Neural crest cell (in vitro differentiated cells): ENCODE measurements around the gene PDGFD. TPM values are rescaled to one million over a fixed set of nuclear protein-coding genes. Genes with fewer than 3 reads are reported as not detected.

ENCODE experiments used
- DNase-seq: peaks from one replicate; pipeline ENCODE4 v3.0.0; 2021; ENCODE audit warnings: low read depth, mixed read lengths, low spot score
- H3K27ac Mint-ChIP-seq: one replicate; pipeline ENCODE4 v1.8.0; 2021; ENCODE audit warnings: mild to moderate bottlenecking, mixed read lengths; ENCODE audit not compliant: unreplicated experiment
- H3K27me3 Mint-ChIP-seq: 2 replicates; pipeline ENCODE4 v1.8.0; 2021; ENCODE audit warnings: low read depth, mild to moderate bottlenecking, mixed read lengths
- H3K36me3 Mint-ChIP-seq: 2 replicates; pipeline ENCODE4 v1.8.0; 2021; ENCODE audit warnings: low read depth, mild to moderate bottlenecking, mixed read lengths
- H3K4me1 Mint-ChIP-seq: 2 replicates; pipeline ENCODE4 v1.8.0; 2021; ENCODE audit warnings: mixed read lengths
- H3K4me3 Mint-ChIP-seq: one replicate; pipeline ENCODE4 v1.8.0; 2021; ENCODE audit warnings: mild to moderate bottlenecking, mixed read lengths
- H3K9me3 Mint-ChIP-seq: 2 replicates; pipeline ENCODE4 v1.8.0; 2021; ENCODE audit warnings: mixed read lengths
- CTCF ChIP-seq: fragments of 200-600 bp; sonication (generic); conservative IDR thresholded peaks from 2 replicates; pipeline ENCODE4 v1.5.0; 2021; ENCODE audit warnings: antibody characterized with exemption, mild to moderate bottlenecking
- total RNA-seq: library from RNA; stranded (reverse); gene quantifications from 2 replicates; pipeline ENCODE4 v1.2.1, GENCODE V29; 2021

Gene PDGFD
- total RNA-seq, 1 donor from 2014 or later, result 3.4 TPM

GRCh38 chr11:104146421-104146820 is 17.5 kb downstream of the PDGFD start:
- no peak for TF ChIP-seq CTCF
- H3K9me3 Mint-ChIP-seq, result no peaks in the 10 kb centered on the region
- no peak overlapping the region for H3K27ac Mint-ChIP-seq
- no peaks in the 10 kb centered on the region for H3K4me1 Mint-ChIP-seq
- no peak overlapping the region for H3K4me3 Mint-ChIP-seq
- H3K27me3 Mint-ChIP-seq, result no peaks in the 10 kb centered on the region
- no peak for DNase-seq
- H3K36me3 Mint-ChIP-seq, result no peaks in the 10 kb centered on the region

GRCh38 chr11:104145062-104145461 is 18.9 kb downstream of the PDGFD start:
- Mint-ChIP-seq H3K27me3 (no peaks in the 10 kb centered on the region), H3K9me3 (no peaks in the 10 kb centered on the region), H3K36me3 (no peaks in the 10 kb centered on the region), H3K27ac (no peak overlapping the region), H3K4me1 (no peaks in the 10 kb centered on the region), H3K4me3 (no peak overlapping the region)
- no peak for DNase-seq
- no peak for TF ChIP-seq CTCF

- no peaks in the 10 kb centered on the region for H3K36me3 Mint-ChIP-seq
- H3K27me3 Mint-ChIP-seq, result no peaks in the 10 kb centered on the region
- no peak for DNase-seq
- H3K4me1 Mint-ChIP-seq, result no peaks in the 10 kb centered on the region
- H3K27ac Mint-ChIP-seq, result no peak overlapping the region
- no peak for TF ChIP-seq CTCF
- no peaks in the 10 kb centered on the region for H3K9me3 Mint-ChIP-seq
- no peak overlapping the region for H3K4me3 Mint-ChIP-seq
These were observed 21.2 kb downstream of the PDGFD start for GRCh38 chr11:104142698-104143097.

- peaks cover 3% of the 10 kb centered on the region for H3K9me3 Mint-ChIP-seq
These were observed 27.1 kb downstream of the PDGFD start for GRCh38 chr11:104136861-104137260.

GRCh38 chr11:104134745-104135144 is 29.2 kb downstream of the PDGFD start:
- Mint-ChIP-seq H3K27ac (peak overlapping the region; percentile 27), H3K4me3 (no peak overlapping the region), H3K9me3 (peaks cover 3% of the 10 kb centered on the region), H3K4me1 (no peaks in the 10 kb centered on the region), H3K27me3 (no peaks in the 10 kb centered on the region), H3K36me3 (no peaks in the 10 kb centered on the region)
- no peak for DNase-seq
- TF ChIP-seq CTCF, result no peak

More at GRCh38 chr11:104136861-104137260, 27.1 kb downstream of the PDGFD start:
- H3K4me3 Mint-ChIP-seq, result no peak overlapping the region
- H3K4me1 Mint-ChIP-seq, result no peaks in the 10 kb centered on the region
- H3K27me3 Mint-ChIP-seq, result no peaks in the 10 kb centered on the region
- no peak overlapping the region for H3K27ac Mint-ChIP-seq
- no peak for TF ChIP-seq CTCF
- DNase-seq, result no peak
- no peaks in the 10 kb centered on the region for H3K36me3 Mint-ChIP-seq

GRCh38 chr11:104130161-104130560 is 33.8 kb downstream of the PDGFD start:
- H3K4me1 Mint-ChIP-seq, result no peaks in the 10 kb centered on the region

More at GRCh38 chr11:104130161-104130560, 33.8 kb downstream of the PDGFD start:
- no peak for DNase-seq
- Mint-ChIP-seq H3K36me3 (no peaks in the 10 kb centered on the region), H3K27me3 (no peaks in the 10 kb centered on the region), H3K9me3 (peaks cover under 1% of the 10 kb centered on the region), H3K4me3 (no peak overlapping the region), H3K27ac (no peak overlapping the region)
- TF ChIP-seq CTCF, result no peak
